ENCODE measurements around the gene NCK2. TPM values are rescaled to one million over a fixed set of nuclear protein-coding genes. Genes with fewer than 3 reads are reported as not detected.

Gene NCK2
- 24.6 and 25.7 TPM in 2 replicates for total RNA-seq

DNA sequence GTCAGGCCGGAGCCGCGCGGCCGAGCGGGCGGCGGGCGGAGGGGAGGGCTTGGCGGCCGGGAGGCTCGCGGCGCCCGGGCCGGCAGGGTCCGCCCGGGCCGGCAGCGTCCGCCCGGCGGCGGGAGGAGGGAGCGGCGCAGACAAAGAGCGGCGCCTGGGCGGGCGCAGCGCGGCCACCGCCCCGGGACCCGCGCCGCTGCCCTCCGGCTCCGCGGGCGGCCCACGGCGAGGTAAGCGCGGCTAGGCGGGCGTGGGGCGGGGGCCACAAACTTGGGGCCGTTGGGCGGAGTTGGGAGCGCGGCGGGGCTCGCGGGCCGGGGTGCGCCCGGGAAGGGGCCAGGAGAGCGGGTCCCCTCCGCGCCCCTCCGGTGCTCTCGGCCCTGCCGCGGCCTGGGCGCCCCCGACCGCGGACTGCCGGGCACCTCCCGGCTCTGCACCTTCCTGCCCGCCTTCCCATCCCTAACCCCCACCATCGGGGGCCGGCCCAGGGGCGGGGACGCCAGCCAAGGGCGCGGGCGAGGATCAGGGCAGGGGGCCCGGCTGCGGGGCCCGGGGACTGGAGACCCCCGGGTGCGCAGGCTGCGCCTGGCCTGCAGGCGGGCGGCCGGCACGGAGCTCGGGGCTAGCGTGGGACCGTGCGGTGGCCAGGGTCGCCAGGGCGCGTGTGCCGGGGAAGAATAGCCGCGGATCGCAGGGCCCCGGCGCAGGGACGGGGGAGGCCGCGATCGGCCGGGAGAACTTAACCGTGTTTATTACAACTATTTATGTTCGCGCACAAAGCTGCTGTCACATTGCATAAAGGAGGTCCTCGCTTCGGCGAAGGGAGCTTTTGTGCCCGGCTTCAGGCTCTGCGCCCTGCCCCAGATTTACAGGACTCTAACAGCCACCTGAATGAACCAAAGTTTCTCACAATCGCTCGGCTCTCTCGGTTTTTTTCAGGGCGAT, at the start of gene NCK2:
Gene NCK2 (plus strand): TSS at position 4 of the 945 bp plus-strand sequence. CDS start 110,152 bp downstream, outside the sequence.

All from articular chondrocyte of knee joint (primary cell).